Esophagus squamous epithelium (tissue), 5 donors: ENCODE data around the gene FRS3. TPM values are rescaled to one million over a fixed set of nuclear protein-coding genes. Genes with fewer than 3 reads are reported as not detected.

Experiments
- DNase-seq: peaks from one replicate; lab custom pipeline; 2025; lab: John Stamatoyannopoulos, UW
- H3K27ac ChIP-seq, 4 donors: fragments of 200-600 bp; sonication (generic); one replicate each; pipeline ENCODE4 v1.5.1; 2016 to 2019; ENCODE audit warnings: mild to moderate bottlenecking in 1 of 4
- H3K27me3 ChIP-seq, 4 donors: fragments of 200-600 bp; sonication (generic); 1 replicate in 3 of 4; 2 replicates in 1 of 4; pipeline versions ENCODE4 v1.5.1 to v1.6.0; 2017 to 2021; ENCODE audit warnings: antibody characterized with exemption in 1 of 4
- H3K36me3 ChIP-seq, 3 donors: fragments of 200-600 bp; sonication (generic); one replicate each; pipeline ENCODE4 v1.5.1; 2016 to 2019
- H3K4me1 ChIP-seq, 3 donors: fragments of 200-600 bp; sonication (generic); one replicate each; pipeline ENCODE4 v1.5.1; 2017 to 2019
- H3K4me3 ChIP-seq, 4 donors: fragments of 200-600 bp; sonication (generic); 1 replicate in 3 of 4; 2 replicates in 1 of 4; pipeline ENCODE4 v1.5.1; 2016 to 2019; ENCODE audit warnings: mild to moderate bottlenecking in 2 of 4, moderate library complexity in 1 of 4
- H3K9me3 ChIP-seq, 3 donors: fragments of 200-600 bp; sonication (generic); one replicate each; pipeline ENCODE4 v1.5.1; 2016 to 2019
- CTCF ChIP-seq, 6 experiments: fragments of 450-650 bp in 4 of 6; fragments of 200-600 bp in 2 of 6; sonication (generic) in 2 of 6; IDR thresholded peaks; one replicate each; pipeline ENCODE4 v1.5.1; 2016 to 2019; ENCODE audit warnings: antibody characterized with exemption in 6 of 6, mild to moderate bottlenecking in 4 of 6, moderate library complexity in 4 of 6
- POLR2A ChIP-seq, 4 donors: fragments of 450-650 bp; IDR thresholded peaks; one replicate each; pipeline ENCODE4 v1.6.1; 2017; ENCODE audit warnings: antibody characterized with exemption in 4 of 4, mild to moderate bottlenecking in 4 of 4, moderate library complexity in 3 of 4
- WGBS, 2 donors: methylation state at CpG; one replicate each; pipeline ENCODE4 v1.1.5; 2018; 5-methylcytosine and 5-hydroxymethylcytosine counted together
- intact Hi-C: fragments of 100-400 bp; cut with DNase I; formaldehyde crosslinking; loops from one replicate; pipeline ENCODE4 v1.15.0; 2022
- total RNA-seq, 4 donors: library from RNA; depleted of rRNA; stranded (reverse); fragments of >200 nt; gene quantifications; one replicate each; pipeline ENCODE4 v1.1.0, GENCODE V29; 2016
- donor health status: DM: yes; HTN: yes; CAD: no.

FRS3 gene
- total RNA-seq, 4 donors from 2014 or later, result 0.31 to 5.5 (median 1.5) TPM

- DNase-seq, result no peak
- H3K27ac ChIP-seq, result no peak overlapping the region
- no peaks in the 10 kb centered on the region for H3K9me3 ChIP-seq
- no peak overlapping the region for H3K4me3 ChIP-seq
- no peaks in the 10 kb centered on the region for H3K27me3 ChIP-seq
- H3K4me1 ChIP-seq, result no peaks in the 10 kb centered on the region
- H3K36me3 ChIP-seq, result no peaks in the 10 kb centered on the region
- 63% methylated on average over 3 of the region's 3 CpGs; no CpG with 5 or more reads in 1 of the 2 donors for WGBS, 2 donors
- intact Hi-C loops, result no loop called here
- TF ChIP-seq CTCF (IDR thresholded peaks at IDR 0.05), result no peak
- no peak for TF ChIP-seq POLR2A (IDR thresholded peaks at IDR 0.05)
These were observed 31.2 kb downstream of the FRS3 start for GRCh38 chr6:41748542-41748941.

DNA sequence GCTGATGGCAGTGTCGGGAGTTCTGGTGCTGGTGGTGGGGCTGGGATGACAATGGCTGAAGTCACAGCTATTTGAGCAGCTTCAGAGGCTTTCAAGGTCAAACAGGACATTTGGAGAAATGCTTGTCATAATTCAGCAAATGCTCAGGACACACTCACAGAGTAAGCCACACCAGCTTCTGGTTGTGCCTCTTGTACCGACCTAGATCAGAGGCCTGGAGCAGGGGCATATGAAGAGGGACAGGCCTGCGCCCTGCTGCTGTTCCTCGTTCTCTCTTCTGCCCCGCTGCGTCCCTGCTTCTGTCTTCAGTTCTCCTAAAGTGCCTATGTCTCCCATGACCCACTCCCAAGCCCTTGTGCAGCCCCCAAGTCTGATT is 31.6 kb downstream of the FRS3 start:
- H3K9me3 ChIP-seq, result no peaks in the 10 kb centered on the region
- H3K4me1 ChIP-seq, result no peaks in the 10 kb centered on the region
- intact Hi-C loops, result no loop called here
- H3K27ac ChIP-seq, result no peak overlapping the region
- no peaks in the 10 kb centered on the region for H3K27me3 ChIP-seq
- H3K36me3 ChIP-seq, result no peaks in the 10 kb centered on the region
- WGBS, 2 donors, result 90 to 95% methylated on average over 6 of the region's 6 CpGs
- no peak for DNase-seq
- TF ChIP-seq POLR2A (IDR thresholded peaks at IDR 0.05) (no peak), CTCF (IDR thresholded peaks at IDR 0.05) (no peak)
- no peak overlapping the region for H3K4me3 ChIP-seq

- DNase-seq, result no peak
- no peaks in the 10 kb centered on the region for H3K36me3 ChIP-seq
- H3K9me3 ChIP-seq, result no peaks in the 10 kb centered on the region
- no peak within 1 kb of the TSS for H3K4me3 ChIP-seq
- H3K27ac ChIP-seq, result no peak within 1 kb of the TSS
- H3K4me1 ChIP-seq, result no peaks in the 10 kb centered on the region
- 82 to 88% methylated on average over 14 of the region's 15 CpGs for WGBS, 2 donors
- no peaks in the 10 kb centered on the region for H3K27me3 ChIP-seq
- TF ChIP-seq CTCF (IDR thresholded peaks at IDR 0.05) (no peak), POLR2A (IDR thresholded peaks at IDR 0.05) (no peak)
- intact Hi-C loops, result no loop called here
These were observed 32.2 kb downstream of the FRS3 start, which contains the start of gene PGC for GRCh38 chr6:41747256-41748101. Gene PGC, minus strand, starts transcription at chr6:41747397. Its CDS starts 63 bp downstream, at chr6:41747334.

DNA sequence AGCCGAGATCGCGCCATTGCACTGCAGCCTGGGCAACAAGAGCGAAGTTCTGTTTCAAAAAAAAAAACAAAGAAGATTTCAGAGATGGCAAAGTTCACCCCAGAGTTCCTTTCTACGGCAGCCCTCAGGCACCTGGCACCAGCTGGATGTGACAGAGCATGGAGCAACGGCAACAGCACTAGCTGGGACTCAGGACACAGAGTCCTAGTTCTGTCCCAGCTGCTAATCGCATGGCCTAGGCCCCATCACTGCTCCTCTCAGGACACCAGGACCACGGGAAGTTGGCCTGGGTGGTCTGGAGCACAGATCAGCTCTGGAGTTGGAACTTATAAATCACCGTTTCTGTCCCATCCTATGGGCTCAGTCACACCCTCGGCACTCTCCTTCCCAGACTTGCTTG is 33.6 kb downstream of the FRS3 start:
- no peaks in the 10 kb centered on the region for H3K4me1 ChIP-seq
- intact Hi-C loops, result no loop called here
- WGBS, 2 donors, result 82 to 86% methylated on average over 10 of the region's 10 CpGs
- H3K9me3 ChIP-seq, result no peaks in the 10 kb centered on the region
- no peaks in the 10 kb centered on the region for H3K36me3 ChIP-seq
- no peak for DNase-seq
- H3K27ac ChIP-seq, result no peak overlapping the region
- H3K27me3 ChIP-seq, result no peaks in the 10 kb centered on the region
- TF ChIP-seq POLR2A (IDR thresholded peaks at IDR 0.05) (no peak), CTCF (IDR thresholded peaks at IDR 0.05) (no peak)
- no peak overlapping the region for H3K4me3 ChIP-seq

DNA sequence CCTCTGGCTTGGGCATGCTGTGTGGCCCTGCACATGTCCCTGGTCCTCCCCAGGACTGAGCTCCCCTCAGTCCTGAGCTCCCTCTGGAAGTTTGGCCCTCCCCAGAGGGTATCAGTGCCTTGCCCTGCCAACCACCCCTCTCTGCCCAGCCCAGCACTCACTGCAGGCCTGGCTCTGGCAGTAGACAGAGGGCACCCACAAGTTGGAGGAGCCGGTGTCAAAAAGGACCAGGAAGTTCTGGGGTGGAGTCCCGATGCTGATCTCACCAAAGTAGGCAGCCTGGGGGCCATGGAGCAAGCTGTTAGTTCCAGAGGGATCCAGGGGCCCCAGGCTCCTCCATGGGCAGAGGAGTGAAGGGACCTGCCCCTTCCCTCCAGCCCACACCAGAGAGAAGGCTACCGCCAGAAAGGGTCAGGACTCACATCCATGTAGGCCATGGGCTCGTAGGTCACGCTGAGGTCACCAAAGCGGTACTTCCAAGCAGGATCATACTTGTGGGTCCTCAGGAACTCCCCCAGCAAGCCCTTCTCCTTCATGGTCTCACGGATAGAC is 35.4 kb downstream of the FRS3 start:
- 89 to 92% methylated on average over 5 of the region's 7 CpGs for WGBS, 2 donors
- no peaks in the 10 kb centered on the region for H3K4me1 ChIP-seq
- H3K4me3 ChIP-seq, result no peak overlapping the region
- H3K27me3 ChIP-seq, result no peaks in the 10 kb centered on the region
- DNase-seq, result no peak
- no peak overlapping the region for H3K27ac ChIP-seq
- no peaks in the 10 kb centered on the region for H3K9me3 ChIP-seq
- H3K36me3 ChIP-seq, result no peaks in the 10 kb centered on the region
- TF ChIP-seq CTCF (IDR thresholded peaks at IDR 0.05) (no peak), POLR2A (IDR thresholded peaks at IDR 0.05) (no peak)
- intact Hi-C loops, result no loop called here
